AG04450 (cell line): ENCODE data around the gene MLNR. TPM values are rescaled to one million over a fixed set of nuclear protein-coding genes. Genes with fewer than 3 reads are reported as not detected.
A peak's percentile ranks its signal among the peaks of the same experiment; 100 is the strongest.

Source experiments
- CTCF ChIA-PET: fragments of 300-600, 350-600 bp; formaldehyde crosslinking; extraction: SDS; loops from one replicate; lab custom pipeline; 2022; ENCODE audit warnings: antibody characterized with exemption, inconsistent platforms; lab: Charles Lee
- POLR2A ChIA-PET: fragments of 350-600 bp; formaldehyde crosslinking; extraction: SDS; loops from one replicate; lab custom pipeline; 2021; ENCODE audit warnings: antibody characterized with exemption, inconsistent platforms; lab: Yijun Ruan, JAX
- DNase-seq: peaks from one replicate; pipeline ENCODE4 v3.0.0-alpha.2; 2011; ENCODE audit warnings: low read depth, low spot score
- H3K27ac ChIP-seq: one replicate; pipeline ENCODE4 v1.5.1; 2012; ENCODE audit warnings: low read depth, low read length, control low read depth
- H3K27me3 ChIP-seq: one replicate; pipeline ENCODE4 v1.6.0; 2012; ENCODE audit warnings: low read length; ENCODE audit not compliant: control insufficient read depth, insufficient read depth
- H3K4me3 ChIP-seq: 2 replicates; pipeline ENCODE4 v1.5.1; 2011; ENCODE audit warnings: mild to moderate bottlenecking, low read depth, low read length, control low read depth
- H3K9me3 ChIP-seq: 2 replicates; pipeline ENCODE4 v1.5.1; 2012; ENCODE audit warnings: low read length; ENCODE audit not compliant: control insufficient read depth, insufficient read depth
- CTCF ChIP-seq: IDR thresholded peaks from 2 replicates; pipeline ENCODE4 v1.5.1; 2011; ENCODE audit warnings: low read depth, low read length, control low read depth, inconsistent platforms
- polyA minus RNA-seq: library from RNA; depleted of rRNA, polyadenylated mRNA; stranded (reverse); fragments of >200 nt; gene quantifications from 2 replicates; pipeline ENCODE4 v1.2.3, GENCODE V29; 2011; rRNA and poly(A)+ RNA removed
- polyA plus RNA-seq: library from polyadenylated mRNA; depleted of rRNA; stranded (reverse); fragments of >200 nt; gene quantifications from 2 replicates; pipeline ENCODE4 v1.2.3, GENCODE V29; 2011; rRNA removed

The MLNR gene
- polyA plus RNA-seq (not detected in 2 replicates), polyA minus RNA-seq (not detected in 2 replicates)

GRCh38 chr13:49220036-49220855, at the start of gene MLNR:
TSS of gene MLNR (plus strand) at chr13:49220338. CDS start at chr13:49220338, 0 bp downstream.
- peaks cover 4% of the 10 kb centered on the region; the same call in 1 of the 2 replicates for H3K9me3 ChIP-seq
- ChIA-PET POLR2A (no interaction called here), CTCF (interaction anchor here (0.6 to 1.3 kb wide), 3 partner anchors 10 to 61 kb away, joined by 3 to 4 read pairs (median 4); no protein-coding TSS in a partner anchor)
- DNase-seq, result no peak
- H3K4me3 ChIP-seq, result peak within 1 kb of the TSS; percentile 36
- H3K27ac ChIP-seq, result no peak within 1 kb of the TSS
- TF ChIP-seq CTCF, result no peak; the same call in 1 of the 2 replicates
- peaks cover 68% of the 10 kb centered on the region for H3K27me3 ChIP-seq

GRCh38 chr13:49171359-49171758, 48.8 kb upstream of the MLNR start:
- Histone ChIP-seq H3K27ac (no peak overlapping the region), H3K27me3 (no peaks in the 10 kb centered on the region), H3K4me3 (no peak overlapping the region), H3K9me3 (no peaks in the 10 kb centered on the region)
- ChIA-PET POLR2A (no interaction called here), CTCF (no interaction called here)
- no peak for DNase-seq
- no peak for TF ChIP-seq CTCF

- no peak overlapping the region for H3K4me3 ChIP-seq
- no peak for DNase-seq
- ChIA-PET CTCF (no interaction called here), POLR2A (interaction anchor here (0.5 kb wide), 1 partner anchor 609 kb away, joined by 10 read pairs; no protein-coding TSS in a partner anchor)
- H3K27me3 ChIP-seq, result no peaks in the 10 kb centered on the region
- H3K27ac ChIP-seq, result no peak overlapping the region
- TF ChIP-seq CTCF, result no peak
- no peaks in the 10 kb centered on the region for H3K9me3 ChIP-seq
These were observed 36.3 kb upstream of the MLNR start for GRCh38 chr13:49183672-49184325.

- ChIA-PET CTCF (no interaction called here), POLR2A (interaction anchor here (0.5 kb wide), 1 partner anchor 608 kb away, joined by 10 read pairs; no protein-coding TSS in a partner anchor)
- no peak for TF ChIP-seq CTCF
- Histone ChIP-seq H3K27me3 (no peaks in the 10 kb centered on the region), H3K9me3 (no peaks in the 10 kb centered on the region), H3K4me3 (no peak overlapping the region), H3K27ac (no peak overlapping the region)
- no peak for DNase-seq
These were observed 35.5 kb upstream of the MLNR start for GRCh38 chr13:49184621-49185020.

- Histone ChIP-seq H3K4me3 (no peak overlapping the region), H3K27me3 (no peaks in the 10 kb centered on the region), H3K27ac (no peak overlapping the region), H3K9me3 (no peaks in the 10 kb centered on the region)
- no peak for TF ChIP-seq CTCF
- CTCF ChIA-PET, result no interaction called here
- DNase-seq, result no peak
- POLR2A ChIA-PET, result no interaction called here
These were observed 34.9 kb upstream of the MLNR start for GRCh38 chr13:49185264-49185663.
